Stimulated activated effector memory CD8-positive, alpha-beta T cell treated with anti-CD3 and anti-CD28 coated beads, Interleukin-12 subunit alpha, Interleukin-12 subunit beta, amount 100 ng/mL, for 72 hours (primary cell): Measurements from ENCODE around the gene EIPR1.
"Not testable (repeated sequence)": the region's sequence is repeated elsewhere in the genome, so short reads cannot be mapped to it uniquely, and the experiment has no call there.

ENCODE experiments used
- ATAC-seq: fragments of 150-1000 bp; cut with Tn5 transposase; 2 replicates; pipeline ENCODE4 v1.10.0; 2021
- DNase-seq, 2 donors: peaks; one replicate each; pipeline ENCODE4 v3.0.0; 2021 to 2022; ENCODE audit warnings: low spot score in 2 of 2
- H3K27ac Mint-ChIP-seq: one replicate; pipeline ENCODE4 v1.8.0; 2022; ENCODE audit warnings: mild to moderate bottlenecking, mixed read lengths
- H3K36me3 Mint-ChIP-seq: one replicate; pipeline ENCODE4 v1.8.0; 2022; ENCODE audit warnings: mild to moderate bottlenecking, mixed read lengths
- H3K4me1 Mint-ChIP-seq: one replicate; pipeline ENCODE4 v1.8.0; 2022; ENCODE audit warnings: mixed read lengths
- H3K4me3 Mint-ChIP-seq: one replicate; pipeline ENCODE4 v1.8.0; 2022; ENCODE audit warnings: mild to moderate bottlenecking, mixed read lengths
- H3K9me3 Mint-ChIP-seq: one replicate; pipeline ENCODE4 v1.8.0; 2022; ENCODE audit warnings: mixed read lengths

The EIPR1 gene

DNA sequence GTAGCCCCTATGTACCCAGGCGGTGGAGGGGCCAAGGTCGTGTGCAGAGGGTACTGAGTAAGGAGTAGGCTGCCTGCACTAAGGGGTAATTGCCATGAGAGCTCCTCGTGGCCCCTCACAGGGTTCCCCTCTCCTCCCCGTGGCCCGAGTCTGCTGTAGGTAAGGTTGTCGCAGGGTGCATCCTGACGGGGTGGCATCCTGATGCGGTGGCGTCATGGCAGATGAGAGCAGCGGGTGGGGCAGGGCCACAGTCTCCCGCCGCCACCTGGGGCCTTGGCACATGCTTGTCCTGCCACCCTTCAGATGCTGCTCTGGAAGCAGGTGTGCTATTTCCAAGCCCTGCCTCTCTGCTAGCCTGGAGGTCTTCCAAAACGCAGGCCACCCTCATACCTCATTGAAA is 89.7 kb downstream of the EIPR1 start:
- DNase-seq (no peak), ATAC-seq (no peak)
- Mint-ChIP-seq H3K36me3 (no peaks in the 10 kb centered on the region), H3K9me3 (no peaks in the 10 kb centered on the region), H3K4me3 (no peak overlapping the region), H3K4me1 (peaks cover 44% of the 10 kb centered on the region), H3K27ac (peak overlapping the region; percentile 65)

DNA sequence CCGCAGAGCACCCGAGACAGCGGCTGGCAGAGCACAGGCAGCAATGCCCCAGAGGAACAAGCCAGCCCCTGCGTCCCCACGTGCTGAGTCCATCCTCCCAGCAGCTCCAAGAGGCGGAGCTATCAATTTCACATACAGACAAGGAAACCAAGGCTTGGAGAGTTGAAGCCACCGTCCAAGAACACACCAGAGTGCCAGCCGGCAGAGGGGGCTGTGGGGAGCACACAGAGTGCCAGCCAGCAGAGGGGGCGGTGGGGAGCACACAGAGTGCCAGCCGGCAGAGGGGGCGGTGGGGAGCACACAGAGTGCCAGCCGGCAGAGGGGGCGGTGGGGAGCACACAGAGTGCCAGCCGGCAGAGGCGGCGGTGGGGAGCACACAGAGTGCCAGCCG is 91.0 kb downstream of the EIPR1 start:
- DNase-seq, ATAC-seq: not testable (repeated sequence)

DNA sequence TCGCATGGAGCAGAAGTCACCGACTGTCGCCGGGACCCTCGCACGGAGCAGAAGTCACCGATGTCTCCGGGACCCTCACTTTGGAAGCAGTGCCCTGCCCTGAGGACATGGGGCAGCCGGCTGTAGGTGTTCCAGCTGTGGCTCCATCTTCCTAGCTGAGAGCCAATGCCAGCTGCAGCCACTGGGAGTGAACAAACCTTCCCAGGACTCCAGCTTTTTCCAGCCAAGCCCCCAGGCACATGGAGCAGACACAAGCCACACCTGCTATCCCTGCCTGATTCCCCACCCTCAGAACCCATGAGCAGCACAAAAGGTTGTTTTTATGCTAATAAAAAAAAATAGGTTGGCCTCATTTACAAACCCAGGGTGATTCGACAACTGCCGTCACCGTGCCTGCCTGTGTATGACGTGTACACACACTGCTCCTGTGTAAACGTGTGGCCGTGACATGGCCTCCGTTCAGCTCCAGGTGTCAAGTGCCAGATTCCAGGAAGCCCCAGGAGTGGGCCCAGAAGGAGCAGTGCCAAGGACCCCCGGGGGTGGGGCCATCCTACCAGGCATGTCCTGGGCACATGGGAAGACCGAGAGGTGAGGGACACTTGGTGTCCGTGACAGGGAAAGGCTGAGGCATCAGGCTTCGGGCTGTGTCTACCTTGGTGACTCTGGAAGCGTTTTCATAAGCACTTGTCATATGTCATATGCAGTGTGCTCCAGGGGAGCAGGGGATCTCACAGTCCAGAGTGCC is 91.5 kb downstream of the EIPR1 start:
- H3K9me3 Mint-ChIP-seq, result no peaks in the 10 kb centered on the region
- peaks cover 35% of the 10 kb centered on the region for H3K4me1 Mint-ChIP-seq
- peak overlapping the region; percentile 10 for H3K27ac Mint-ChIP-seq
- H3K36me3 Mint-ChIP-seq, result peaks cover 5% of the 10 kb centered on the region
- ATAC-seq, result no peak
- DNase-seq, result no peak
- no peak overlapping the region for H3K4me3 Mint-ChIP-seq

More for the DNA sequence above, 91.0 kb downstream of the EIPR1 start:
- not testable (repeated sequence) for H3K4me3 Mint-ChIP-seq, H3K9me3 Mint-ChIP-seq, H3K36me3 Mint-ChIP-seq
- peaks cover 35% of the 10 kb centered on the region for H3K4me1 Mint-ChIP-seq
- H3K27ac Mint-ChIP-seq, result peak overlapping the region; percentile 10

DNA sequence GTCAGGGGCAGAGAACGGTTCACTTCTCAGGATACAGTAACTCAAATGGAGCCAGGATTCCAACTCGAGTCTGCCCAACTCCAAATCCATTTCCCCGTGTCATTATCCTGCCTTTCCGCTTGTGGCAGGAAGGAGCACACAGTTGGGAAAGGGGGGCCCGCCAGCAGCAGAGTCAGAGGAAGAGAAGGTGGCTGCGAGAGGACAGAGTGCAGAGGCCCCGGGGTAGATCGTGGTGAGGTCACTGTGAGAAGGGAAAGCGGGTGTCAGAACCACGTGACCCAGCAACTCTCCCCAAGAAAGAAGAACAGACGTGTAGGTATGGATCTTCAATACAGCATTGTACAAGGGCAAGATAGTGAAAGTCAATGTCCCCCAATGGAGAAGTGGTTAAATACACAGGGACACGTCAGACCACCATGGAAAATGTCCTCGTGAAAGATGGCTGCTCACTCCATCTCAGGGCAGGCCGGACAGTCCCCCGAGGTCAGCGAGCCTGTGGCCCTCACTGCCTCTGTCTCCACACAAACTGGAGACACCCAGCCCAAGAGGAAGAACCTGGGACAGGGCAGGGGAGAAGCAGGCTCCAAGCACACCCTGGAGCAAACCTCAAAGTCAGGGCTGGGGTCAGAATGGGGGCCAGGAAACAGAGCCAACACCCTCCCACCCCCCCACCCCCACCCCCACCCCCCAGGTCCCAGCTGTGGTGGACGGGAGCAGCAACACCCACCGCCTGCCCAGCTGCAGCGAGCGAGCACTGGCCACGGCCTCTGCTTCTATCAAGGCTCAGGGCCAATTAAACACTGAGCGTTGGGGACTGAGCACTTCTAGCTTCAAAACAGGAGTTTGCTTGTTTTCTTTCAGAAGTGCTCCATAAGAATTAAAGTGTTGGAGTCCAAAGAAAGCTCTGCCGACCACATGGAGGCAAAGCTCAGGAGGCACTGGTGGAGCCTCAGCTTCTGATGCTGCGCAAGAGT is 92.7 kb downstream of the EIPR1 start:
- peaks cover 32% of the 10 kb centered on the region for H3K4me1 Mint-ChIP-seq
- no peaks in the 10 kb centered on the region for H3K9me3 Mint-ChIP-seq
- no peak for DNase-seq
- ATAC-seq, result no peak
- H3K36me3 Mint-ChIP-seq, result peaks cover 7% of the 10 kb centered on the region
- no peak overlapping the region for H3K4me3 Mint-ChIP-seq
- peak overlapping the region; percentile 54 for H3K27ac Mint-ChIP-seq

DNA sequence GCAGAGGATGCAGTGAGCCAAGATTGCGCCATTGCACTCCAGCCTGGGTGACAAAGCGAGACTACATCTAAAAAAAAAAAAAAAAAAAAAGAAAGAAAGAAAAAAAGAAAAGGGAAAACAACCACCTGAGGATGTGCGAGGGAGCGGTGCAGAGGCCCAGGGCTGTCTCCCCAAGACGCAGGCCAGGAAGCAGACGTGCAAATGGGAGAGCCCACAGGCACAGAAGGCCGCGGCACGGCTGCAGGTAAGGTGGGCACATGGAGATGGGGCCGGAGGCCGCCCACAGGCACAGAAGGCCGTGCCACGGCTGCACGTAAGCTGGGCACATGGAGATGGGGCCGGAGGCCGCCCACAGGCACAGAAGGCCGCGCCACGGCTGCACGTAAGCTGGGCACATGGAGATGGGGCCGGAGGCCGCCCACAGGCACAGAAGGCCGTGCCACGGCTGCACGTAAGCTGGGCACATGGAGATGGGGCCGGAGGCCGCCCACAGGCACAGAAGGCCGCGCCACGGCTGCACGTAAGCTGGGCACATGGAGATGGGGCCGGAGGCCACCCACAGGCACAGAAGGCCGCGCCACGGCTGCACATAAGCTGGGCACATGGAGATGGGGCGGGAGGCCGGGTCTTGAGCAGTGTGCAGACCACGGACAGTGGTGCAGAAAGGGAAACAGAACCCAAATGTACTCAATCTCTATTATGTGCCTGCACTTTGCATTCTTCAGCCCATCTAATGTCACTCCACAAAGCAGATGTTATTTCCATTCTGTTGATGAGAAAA is 93.6 kb downstream of the EIPR1 start:
- H3K4me1 Mint-ChIP-seq, result peaks cover 30% of the 10 kb centered on the region
- H3K9me3 Mint-ChIP-seq, DNase-seq, H3K36me3 Mint-ChIP-seq, H3K4me3 Mint-ChIP-seq, ATAC-seq: not testable (repeated sequence)
- peak overlapping the region; percentile 54 for H3K27ac Mint-ChIP-seq

DNA sequence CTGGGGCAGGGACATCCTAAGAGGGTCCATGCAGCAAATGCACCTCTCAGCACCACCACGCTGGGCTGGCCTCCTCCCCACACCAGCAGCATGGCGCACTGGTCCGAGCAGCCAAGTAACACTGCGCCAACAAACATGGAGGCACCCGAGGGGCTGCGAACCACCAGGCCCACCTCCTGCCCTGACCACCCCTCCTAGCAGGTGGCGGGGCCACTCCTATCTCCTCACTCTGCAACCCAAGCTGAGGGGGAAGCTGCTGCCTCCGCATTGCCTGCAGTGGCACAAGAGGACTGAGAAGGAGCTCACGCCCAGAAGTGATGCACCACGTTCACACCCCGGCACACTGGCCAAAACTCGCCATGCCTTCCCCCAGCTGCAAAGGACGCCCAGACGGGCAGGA is 94.4 kb downstream of the EIPR1 start:
- no peak overlapping the region for H3K4me3 Mint-ChIP-seq
- H3K9me3 Mint-ChIP-seq, result no peaks in the 10 kb centered on the region
- H3K4me1 Mint-ChIP-seq, result peaks cover 38% of the 10 kb centered on the region
- no peak overlapping the region for H3K27ac Mint-ChIP-seq
- ATAC-seq, result no peak
- peaks cover 7% of the 10 kb centered on the region for H3K36me3 Mint-ChIP-seq
- DNase-seq, result no peak

DNA sequence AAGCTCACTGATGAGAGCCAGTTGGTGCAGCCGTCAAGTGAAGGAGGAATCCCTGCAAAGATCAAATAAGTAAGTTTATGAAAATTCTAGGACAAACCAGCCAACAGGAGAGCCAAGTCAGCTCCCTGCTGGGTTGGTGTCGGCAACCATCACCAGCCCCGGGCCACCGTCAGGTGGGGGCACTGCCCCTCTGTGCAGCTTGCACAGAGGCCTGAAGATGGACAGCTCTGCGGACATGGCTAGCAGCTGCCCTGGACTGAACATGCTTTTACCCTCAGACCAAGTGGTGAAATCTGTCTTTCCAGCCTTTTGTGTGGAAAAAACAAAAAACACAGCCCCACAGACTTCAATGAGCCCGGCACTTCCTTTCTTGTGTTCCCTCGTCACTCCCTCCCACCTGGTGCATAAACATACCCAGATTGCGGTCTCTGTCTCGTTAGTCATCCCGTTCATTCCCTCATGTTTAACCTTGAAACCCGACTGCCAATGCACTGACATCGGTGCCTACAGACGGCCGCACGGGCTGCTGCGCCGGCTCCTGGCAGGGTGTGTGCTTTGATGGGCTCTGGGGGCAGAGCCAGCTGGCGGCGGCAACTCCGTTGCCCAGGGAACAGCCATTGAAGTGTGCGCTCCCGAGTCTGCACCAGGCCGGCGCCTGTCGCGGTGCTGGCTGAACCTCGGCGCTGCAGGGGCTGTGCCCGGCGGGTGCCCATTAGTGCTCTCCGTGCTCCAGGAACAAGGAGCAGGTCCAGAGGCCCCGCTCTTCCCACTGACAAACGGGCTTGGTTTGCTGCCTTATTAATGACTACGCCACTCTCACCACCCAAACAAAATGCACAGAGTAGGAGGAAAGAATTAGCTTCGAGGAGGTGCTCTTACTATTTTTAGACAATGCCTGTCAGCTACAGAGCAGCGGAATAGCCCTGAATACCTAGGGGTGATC is 95.3 kb downstream of the EIPR1 start:
- DNase-seq, result no peak
- Mint-ChIP-seq H3K4me1 (peaks cover 35% of the 10 kb centered on the region), H3K4me3 (no peak overlapping the region), H3K27ac (no peak overlapping the region), H3K9me3 (no peaks in the 10 kb centered on the region), H3K36me3 (peaks cover 7% of the 10 kb centered on the region)
- no peak for ATAC-seq

DNA sequence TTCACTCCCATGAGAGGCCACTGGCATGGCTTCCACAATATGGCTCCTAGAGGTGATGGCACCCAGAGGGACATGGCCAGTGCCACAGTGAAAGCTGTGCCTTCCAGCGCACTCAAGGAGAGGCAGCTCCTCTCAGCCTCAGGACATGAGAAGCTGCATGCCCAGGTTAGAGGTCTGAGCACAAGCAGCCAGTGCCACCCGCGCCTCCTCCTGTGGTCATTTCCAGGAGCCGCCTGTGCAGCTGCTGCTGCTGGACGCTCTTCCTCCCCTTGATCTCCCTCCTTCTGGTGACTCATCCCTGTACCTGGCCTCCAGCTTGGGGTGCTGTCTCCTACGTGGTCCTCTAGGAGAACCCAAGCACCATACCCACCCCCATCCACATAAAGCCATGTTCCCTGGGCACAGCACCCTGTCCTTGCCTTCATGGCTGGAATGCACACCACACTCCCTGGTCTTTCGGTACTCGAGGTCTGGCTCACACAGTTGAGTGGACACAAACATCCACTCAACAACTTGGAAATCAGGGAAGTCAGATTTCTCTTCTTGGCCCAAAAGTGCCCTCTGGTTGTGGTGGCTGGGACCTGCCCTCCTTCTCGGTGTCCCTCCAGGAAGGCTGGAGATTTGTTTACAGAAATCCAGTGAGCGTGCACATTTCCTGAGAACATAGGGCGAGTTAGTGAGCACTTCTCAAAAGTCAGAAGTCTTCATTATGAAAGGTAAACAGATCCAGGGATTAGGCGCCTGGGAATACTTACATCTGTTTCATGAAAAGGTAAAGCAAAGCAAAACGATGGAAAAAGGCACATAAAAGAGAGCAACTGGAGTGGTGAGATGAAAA is 96.7 kb downstream of the EIPR1 start:
- no peaks in the 10 kb centered on the region for H3K9me3 Mint-ChIP-seq
- H3K27ac Mint-ChIP-seq, result peak overlapping the region; percentile 70
- DNase-seq (no peak), ATAC-seq (no peak)
- H3K4me3 Mint-ChIP-seq, result no peak overlapping the region
- H3K36me3 Mint-ChIP-seq, result peaks cover 7% of the 10 kb centered on the region
- peaks cover 23% of the 10 kb centered on the region for H3K4me1 Mint-ChIP-seq

DNA sequence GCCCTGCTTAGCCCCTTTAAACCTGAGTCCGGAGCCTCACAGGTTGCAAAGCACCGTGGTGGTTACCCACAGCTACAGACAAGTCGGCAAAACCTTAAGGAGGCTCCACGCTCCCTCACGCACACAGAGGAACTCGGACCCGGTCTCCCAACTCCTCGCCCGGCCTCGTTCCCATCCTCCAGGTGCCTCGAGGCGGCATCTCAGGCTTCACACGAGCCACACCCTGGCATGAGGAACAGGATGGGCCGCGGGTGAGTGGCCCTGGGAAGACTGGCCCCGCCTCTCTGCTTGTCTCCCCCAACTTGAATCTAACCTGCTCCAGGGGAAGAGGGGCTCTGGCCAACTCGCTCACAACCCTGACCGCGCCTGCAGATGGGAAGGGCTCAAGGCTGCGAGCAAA is 97.4 kb downstream of the EIPR1 start:
- peaks cover 23% of the 10 kb centered on the region for H3K4me1 Mint-ChIP-seq

DNA sequence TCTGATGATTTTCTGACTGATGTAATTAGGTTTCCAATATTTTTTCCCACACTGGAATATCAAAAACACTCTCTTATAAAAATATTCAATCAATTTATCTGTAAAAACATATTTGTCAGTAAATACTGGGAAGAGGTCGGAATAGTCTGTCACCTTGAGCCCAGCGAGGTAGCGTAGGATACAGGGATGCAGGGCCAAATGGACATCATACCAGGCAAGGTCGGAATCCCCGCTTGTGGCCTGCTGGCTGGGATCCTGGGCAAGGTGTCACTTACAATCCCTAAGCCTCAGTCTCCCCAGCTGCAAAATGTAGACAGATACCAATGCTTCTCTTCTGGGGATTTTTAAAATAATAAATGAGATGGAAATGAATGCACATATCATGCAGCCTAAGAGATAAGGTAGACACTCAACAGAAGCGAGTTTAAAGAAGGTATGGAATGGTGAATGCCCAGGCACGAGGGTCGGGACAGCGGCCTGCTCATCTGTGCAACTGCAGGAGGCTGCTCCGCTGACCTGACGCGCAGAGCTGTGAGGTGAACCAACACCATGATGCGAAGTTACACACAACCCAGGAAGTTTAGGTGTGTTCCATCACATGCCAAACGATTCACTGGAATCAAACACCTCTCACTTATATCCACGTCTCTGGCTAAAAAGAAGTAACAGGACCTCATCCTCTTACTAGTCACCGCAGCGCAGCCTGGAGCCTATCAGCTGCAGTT is 98.2 kb downstream of the EIPR1 start:
- peaks cover 5% of the 10 kb centered on the region for H3K9me3 Mint-ChIP-seq
- H3K36me3 Mint-ChIP-seq, result peaks cover 7% of the 10 kb centered on the region
- H3K4me3 Mint-ChIP-seq, result no peak overlapping the region
- ATAC-seq, result no peak
- H3K27ac Mint-ChIP-seq, result peak overlapping the region; percentile 95
- no peak for DNase-seq
- peaks cover 18% of the 10 kb centered on the region for H3K4me1 Mint-ChIP-seq

More for the DNA sequence above, 97.4 kb downstream of the EIPR1 start:
- Mint-ChIP-seq H3K9me3 (no peaks in the 10 kb centered on the region), H3K4me3 (no peak overlapping the region), H3K27ac (peak overlapping the region; percentile 70), H3K36me3 (peaks cover 7% of the 10 kb centered on the region)
- DNase-seq (no peak), ATAC-seq (no peak)

DNA sequence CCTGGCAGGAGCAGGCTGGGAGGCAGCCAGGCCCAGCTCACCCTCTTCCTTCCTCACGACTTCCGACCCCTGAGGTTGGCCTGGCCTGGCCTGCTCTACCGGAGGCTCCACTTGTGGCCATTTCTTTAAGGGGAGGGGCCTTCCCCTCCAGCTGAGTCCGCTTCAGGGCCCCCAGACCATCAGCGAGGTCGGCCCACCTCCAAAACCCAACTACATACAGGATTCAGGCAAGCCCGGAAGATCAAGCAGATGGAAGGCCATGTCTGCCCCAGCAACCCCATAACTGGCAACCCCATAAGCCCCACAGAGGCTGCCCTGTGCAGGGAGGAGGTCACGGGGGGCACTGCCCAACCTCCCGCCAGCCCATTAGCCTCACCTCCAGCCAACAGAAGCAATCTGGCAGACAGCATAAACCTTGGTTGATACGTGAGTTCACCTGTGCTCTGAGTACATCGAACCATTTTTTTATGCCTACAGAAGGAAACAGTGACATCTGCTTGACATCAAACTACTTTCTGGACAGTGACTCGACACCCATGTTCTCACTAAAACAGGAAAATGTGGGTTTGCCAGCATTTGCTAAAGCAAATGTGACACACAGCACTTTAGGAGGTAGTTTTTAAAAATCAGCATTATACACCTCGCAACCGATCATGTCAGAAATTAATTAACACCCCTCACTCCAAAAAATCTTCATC is 98.9 kb downstream of the EIPR1 start:
- Mint-ChIP-seq H3K36me3 (peaks cover 7% of the 10 kb centered on the region), H3K9me3 (peaks cover 5% of the 10 kb centered on the region), H3K4me3 (peak overlapping the region; percentile 25), H3K27ac (peak overlapping the region; percentile 95), H3K4me1 (peaks cover 21% of the 10 kb centered on the region)
- peak; percentile 65 for ATAC-seq
- DNase-seq, result no peak

DNA sequence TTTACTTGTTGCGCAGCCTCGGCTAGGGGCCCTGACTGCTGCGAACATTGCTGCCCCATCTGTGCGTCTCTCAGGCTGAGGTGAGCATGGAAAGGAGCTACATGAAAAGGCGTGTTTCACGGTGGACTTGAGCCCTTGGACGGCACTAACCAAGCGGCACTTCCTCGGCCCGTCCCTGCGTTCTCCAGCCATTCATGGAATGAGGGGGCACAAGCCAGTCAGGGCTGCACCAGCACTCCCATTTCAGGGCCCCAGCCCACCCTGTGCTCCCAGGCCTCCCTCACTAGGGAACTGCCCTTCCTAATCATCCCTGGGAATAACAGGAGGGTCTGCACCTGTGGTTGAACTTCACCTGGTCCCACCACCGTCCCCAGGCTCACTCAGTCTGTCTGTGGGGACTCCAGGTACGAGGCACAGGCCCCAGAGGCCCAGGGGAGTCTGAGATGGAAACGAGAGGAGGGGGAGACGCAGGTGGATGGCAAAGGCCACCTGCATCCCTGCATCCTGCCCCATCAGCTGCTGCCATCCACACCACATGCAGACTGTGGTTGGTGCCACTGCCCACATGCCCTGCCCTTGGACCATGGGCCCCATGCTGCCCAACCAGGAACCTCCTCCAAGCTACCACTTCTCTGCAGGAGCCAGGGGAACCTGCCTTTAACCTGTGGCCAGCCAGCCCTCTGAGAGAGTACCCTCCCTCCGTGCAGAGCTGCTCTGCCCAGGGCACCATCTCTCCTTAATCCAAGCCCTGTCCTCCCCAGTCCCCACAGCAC is 99.7 kb downstream of the EIPR1 start:
- Mint-ChIP-seq H3K4me3 (no peak overlapping the region), H3K27ac (peak overlapping the region; percentile 95), H3K36me3 (peaks cover 7% of the 10 kb centered on the region), H3K4me1 (peaks cover 23% of the 10 kb centered on the region), H3K9me3 (peaks cover 5% of the 10 kb centered on the region)
- DNase-seq, result no peak
- no peak for ATAC-seq
